ENCODE data around the gene DNAAF8. TPM values are rescaled to one million over a fixed set of nuclear protein-coding genes. Genes with fewer than 3 reads are reported as not detected.

Gene DNAAF8
- total RNA-seq, 1 experiment from 2014 or later, result 0.39 TPM

- Histone ChIP-seq H3K9ac (ENCODE audit: extremely low read depth, insufficient read length, low read length) (no peak overlapping the region), H4K20me1 (ENCODE audit: control insufficient read depth, insufficient read depth, insufficient read length) (no peaks in the 10 kb centered on the region), H3K14ac (ENCODE audit: insufficient read depth, low read length) (no peak overlapping the region; the same call in 1 of the 2 replicates), H2BK12ac (ENCODE audit: insufficient read length, low read depth, low read length) (no peak overlapping the region), H3K79me2 (ENCODE audit: insufficient read depth, low read length) (no peaks in the 10 kb centered on the region), H3K4me2 (ENCODE audit: insufficient read depth, insufficient read length, low read length) (no peak overlapping the region), H3K23me2 (ENCODE audit: insufficient read length, low read depth, low read length, poor library complexity, severe bottlenecking) (no peaks in the 10 kb centered on the region), H2BK15ac (ENCODE audit: low read depth, low read length) (no peak overlapping the region), H3K4me1 (ENCODE audit: insufficient read depth, low read length) (no peaks in the 10 kb centered on the region), H3K27ac (ENCODE audit: insufficient read length, low read depth, low read length) (no peak overlapping the region), H4K5ac (ENCODE audit: insufficient read length, low read depth, low read length) (no peak overlapping the region), H2AK5ac (ENCODE audit: insufficient read length, low read length) (no peak overlapping the region), H3T11ph (ENCODE audit: low read length) (no peak overlapping the region), H2AFZ (ENCODE audit: low read length) (no peak overlapping the region), H3K23ac (ENCODE audit: insufficient read length, low read depth, low read length) (no peak overlapping the region), H3K27me3 (ENCODE audit: insufficient read depth, low read length) (no peaks in the 10 kb centered on the region), H2BK20ac (ENCODE audit: low read depth, low read length, poor library complexity, severe bottlenecking) (no peak overlapping the region), H4K8ac (replicated peaks; ENCODE audit: insufficient read length, low read depth, low read length) (no peak overlapping the region), H3K56ac (ENCODE audit: insufficient read length, low read depth, low read length) (no peak overlapping the region), H4K91ac (ENCODE audit: insufficient read length, low read depth, low read length) (no peak overlapping the region), H3K79me1 (ENCODE audit: insufficient read depth, low read depth, low read length, poor library complexity, severe bottlenecking) (no peaks in the 10 kb centered on the region), H3K18ac (ENCODE audit: insufficient read length, low read depth, low read length) (no peak overlapping the region), H3K4ac (ENCODE audit: low read depth, low read length) (no peak overlapping the region), H2BK120ac (ENCODE audit: low read depth, low read length, poor library complexity, severe bottlenecking) (no peak overlapping the region), H3K9me3 (ENCODE audit: control insufficient read depth, low read depth, low read length) (no peaks in the 10 kb centered on the region), H2BK5ac (ENCODE audit: insufficient read length, low read length) (no peak overlapping the region)
- H3K4me1 Mint-ChIP-seq, result peaks cover 4 to 7% of the 10 kb centered on the region in 2 experiments; a peak in 3 of 4 replicates
- peaks cover 3 to 24% (median 12%) of the 10 kb centered on the region in 3 experiments for H3K36me3 Mint-ChIP-seq (ENCODE audit: insufficient read depth in 1 of 3, low read depth in 3 of 3)
- DNase-seq, result no peak
- H3K27ac Mint-ChIP-seq, result no peak overlapping the region
- TF ChIP-seq CTCF (conservative IDR thresholded peaks at IDR 0.05), result no peak
- WGBS (ENCODE audit: extremely low coverage, insufficient read length, low lambda C conversion rate), result no CpG with 5 or more reads among the region's 30 CpGs
- no peaks in the 10 kb centered on the region for H3K9me3 Mint-ChIP-seq
- no peak overlapping the region for H3K4me3 Mint-ChIP-seq
- H3K27me3 Mint-ChIP-seq (ENCODE audit: low read depth), result no peaks in the 10 kb centered on the region; the same call in none of the 2 replicates
Observed at GRCh38 chr16:4795828-4796572, 61.7 kb downstream of the DNAAF8 start.
